SK-N-SH (cell line): ENCODE measurements around the gene TEX19. TPM values are rescaled to one million over a fixed set of nuclear protein-coding genes. Genes with fewer than 3 reads are reported as not detected.

Source experiments
- CTCF ChIA-PET: fragments of 300-600, 350-600 bp; formaldehyde crosslinking; extraction: SDS; loops from one replicate; lab custom pipeline; 2021; lab: Yijun Ruan, JAX
- POLR2A ChIA-PET: fragments of 350-600 bp; sonication (Branson Sonifier 250); formaldehyde crosslinking; extraction: SDS; loops from one replicate; lab custom pipeline; 2020; ENCODE audit warnings: antibody characterized with exemption, inconsistent platforms; lab: Yijun Ruan, JAX
- DNase-seq: peaks from one replicate; pipeline ENCODE4 v3.0.0; 2012
- H2AFZ ChIP-seq: fragments of 200-600 bp; sonication (generic); 2 replicates; pipeline ENCODE4 v1.8.1; 2016; ENCODE audit warnings: antibody characterized with exemption, mild to moderate bottlenecking, low read depth
- H3F3A ChIP-seq: fragments of 200-600 bp; sonication (generic); replicated peaks from 2 replicates; pipeline ENCODE3; 2016; ENCODE audit warnings: antibody characterized with exemption, mild to moderate bottlenecking; ENCODE audit not compliant: insufficient read depth
- H3K27ac ChIP-seq, 2 experiments: fragments of 200-500 bp in 1 of 2; fragments of 200-600 bp in 1 of 2; sonication (Bioruptor generic) in 1 of 2; sonication (generic), shearing (Covaris generic) in 1 of 2; 2 replicates each; pipeline versions ENCODE4 v1.5.1 to v1.6.1; 2014 to 2016; ENCODE audit warnings: low read depth in 2 of 2, inconsistent platforms in 1 of 2, low read length in 1 of 2, mild to moderate bottlenecking in 1 of 2, mixed read lengths in 1 of 2
- H3K27me3 ChIP-seq: fragments of 200-600 bp; sonication (generic), shearing (Covaris generic); 2 replicates; pipeline ENCODE4 v1.6.1; 2016; ENCODE audit warnings: mixed run types; ENCODE audit not compliant: insufficient read depth
- H3K36me3 ChIP-seq, 2 experiments: fragments of 200-500 bp in 1 of 2; fragments of 200-600 bp in 1 of 2; sonication (Bioruptor generic) in 1 of 2; sonication (generic) in 1 of 2; replicated peaks in 1 of 2; 2 replicates each; pipeline versions ENCODE3 to v1.5.1; 2014 to 2016; ENCODE audit warnings: low read length in 1 of 2, mild to moderate bottlenecking in 1 of 2; ENCODE audit not compliant: insufficient read depth in 2 of 2, control insufficient read depth in 1 of 2
- H3K4me1 ChIP-seq, 2 experiments: fragments of 200-500 bp in 1 of 2; fragments of 200-600 bp in 1 of 2; sonication (Bioruptor generic) in 1 of 2; sonication (generic), shearing (Covaris generic) in 1 of 2; 2 replicates each; pipeline versions ENCODE4 v1.5.1 to v1.6.1; 2014 to 2016; ENCODE audit warnings: low read depth in 1 of 2, low read length in 1 of 2, mixed run types in 1 of 2; ENCODE audit not compliant: insufficient read depth in 2 of 2, control insufficient read depth in 1 of 2
- H3K4me2 ChIP-seq: fragments of 200-600 bp; sonication (generic), shearing (Covaris generic); 2 replicates; pipeline ENCODE4 v1.6.1; 2017; ENCODE audit warnings: mixed run types
- H3K4me3 ChIP-seq, 2 experiments: fragments of 200-500 bp in 1 of 2; fragments of 200-600 bp in 1 of 2; sonication (Bioruptor generic) in 1 of 2; sonication (generic), shearing (Covaris generic) in 1 of 2; 2 replicates each; pipeline versions ENCODE4 v1.5.1 to v1.8.1; 2014 to 2016; ENCODE audit warnings: low read depth in 2 of 2, inconsistent platforms in 1 of 2, low read length in 1 of 2, mild to moderate bottlenecking in 1 of 2, mixed read lengths in 1 of 2, moderate library complexity in 1 of 2
- H3K79me2 ChIP-seq: fragments of 200-600 bp; sonication (generic); 2 replicates; pipeline ENCODE4 v1.8.1; 2017; ENCODE audit warnings: mild to moderate bottlenecking; ENCODE audit not compliant: insufficient read depth
- H3K9ac ChIP-seq: fragments of 200-600 bp; sonication (generic); 2 replicates; pipeline ENCODE4 v1.6.1; 2017; ENCODE audit warnings: mixed run types
- H3K9me2 ChIP-seq: fragments of 200-600 bp; sonication (generic); 2 replicates; pipeline ENCODE4 v1.6.1; 2017; ENCODE audit warnings: mixed run types
- H3K9me3 ChIP-seq: fragments of 200-600 bp; sonication (generic); 2 replicates; pipeline ENCODE4 v1.6.1; 2017; ENCODE audit warnings: mixed run types, mild to moderate bottlenecking, moderate library complexity
- H4K20me1 ChIP-seq: fragments of 200-600 bp; sonication (generic); 2 replicates; pipeline ENCODE4 v1.6.1; 2017; ENCODE audit warnings: mild to moderate bottlenecking, mixed run types; ENCODE audit not compliant: insufficient read depth
- ELF1 ChIP-seq: IDR thresholded peaks from 2 replicates; pipeline ENCODE4 v1.4.0; 2012
- FOXJ3 ChIP-seq: sonication (generic); formaldehyde crosslinking; IDR thresholded peaks from 2 replicates; pipeline ENCODE4 v1.5.1; 2020; ENCODE audit warnings: mild to moderate bottlenecking, missing genetic modification reagents
- GATA2 ChIP-seq: sonication (generic); formaldehyde crosslinking; IDR thresholded peaks from 2 replicates; pipeline ENCODE4 v1.5.0; 2020; ENCODE audit warnings: mild to moderate bottlenecking, missing genetic modification reagents
- JUND ChIP-seq: IDR thresholded peaks from 2 replicates; pipeline ENCODE4 v1.4.0; 2012
- MXI1 ChIP-seq: IDR thresholded peaks from 2 replicates; pipeline ENCODE4 v1.6.1; 2012; ENCODE audit warnings: mild to moderate bottlenecking, low read depth, low read length, improper control_type of control experiment
- RAD21 ChIP-seq: IDR thresholded peaks from 2 replicates; pipeline ENCODE4 v1.6.1; 2012; ENCODE audit warnings: mild to moderate bottlenecking, low read length
- SMC3 ChIP-seq: IDR thresholded peaks from 2 replicates; pipeline ENCODE4 v1.6.1; 2012; ENCODE audit warnings: low read depth, low read length, improper control_type of control experiment
- TAF1 ChIP-seq: IDR thresholded peaks from 2 replicates; pipeline ENCODE4 v1.6.1; 2012; ENCODE audit warnings: low read depth, mild to moderate bottlenecking, low read length, moderate library complexity, borderline replicate concordance
- YY1 ChIP-seq: IDR thresholded peaks from 2 replicates; pipeline ENCODE4 v1.4.0; 2012; ENCODE audit warnings: low read depth, mild to moderate bottlenecking
- WGBS: methylation state at CpG from one replicate; pipeline ENCODE4 v1.1.6; 2017; ENCODE audit warnings: low lambda C conversion rate; 5-methylcytosine and 5-hydroxymethylcytosine counted together
- polyA plus RNA-seq, 3 experiments: library from polyadenylated mRNA; depleted of rRNA; stranded (reverse); fragments of >200 nt; gene quantifications; 2 replicates each; pipeline ENCODE4 v1.2.3, GENCODE V29; 2012
- TF ChIP-seq, protein P1 (sequence below): fragments of 200-600 bp; sonication (generic); IDR thresholded peaks from 2 replicates; pipeline ENCODE4 v1.6.1; 2017; ENCODE audit warnings: antibody characterized with exemption, mild to moderate bottlenecking, moderate library complexity
- TF ChIP-seq, protein P2 (sequence below): IDR thresholded peaks from 2 replicates; pipeline ENCODE4 v1.4.0; 2012; ENCODE audit warnings: low read depth, borderline replicate concordance
- TF ChIP-seq, protein P3 (sequence below): IDR thresholded peaks from 2 replicates; pipeline ENCODE4; 2012
- TF ChIP-seq, protein P4 (sequence below): fragments of 150-350 bp; IDR thresholded peaks from 2 replicates; pipeline ENCODE4 v1.6.1; 2016; ENCODE audit warnings: mild to moderate bottlenecking, low read depth, low read length

Gene TEX19
- polyA plus RNA-seq, 1 of the 3 experiments (the other 2 are of a cell fraction), result 0.10 TPM

DNA sequence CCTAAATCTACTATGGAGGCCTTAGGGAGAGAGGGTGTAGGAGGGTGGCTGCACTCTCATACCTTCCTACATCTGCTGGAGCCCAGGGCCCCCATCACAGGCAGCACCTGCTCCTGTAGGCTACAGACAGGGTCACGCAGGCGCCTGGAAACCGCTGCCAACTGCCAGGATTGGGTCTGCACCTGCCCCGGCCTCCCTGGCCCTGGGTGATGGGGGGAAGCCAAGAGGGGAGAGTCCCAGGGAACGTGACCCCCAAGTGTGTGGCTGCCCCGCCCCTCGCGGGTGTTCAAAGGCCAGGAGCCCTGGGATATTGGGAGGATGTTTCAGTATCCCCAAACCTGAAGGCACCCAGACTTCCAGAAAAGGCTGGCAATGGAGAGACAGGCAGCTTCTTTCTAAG lies 5.6 kb upstream of the TEX19 start:
- Histone ChIP-seq H2AFZ (no peak overlapping the region), H3K4me1 (peaks cover 0 to 12% of the 10 kb centered on the region in 2 experiments; a peak in 1 of 4 replicates), H3K9me3 (no peaks in the 10 kb centered on the region), H3K27ac (no peak overlapping the region), H3K27me3 (no peaks in the 10 kb centered on the region; the same call in 1 of the 2 replicates), H3K9me2 (no peaks in the 10 kb centered on the region), H3F3A (peaks cover 5% of the 10 kb centered on the region), H3K9ac (no peak overlapping the region), H3K79me2 (no peaks in the 10 kb centered on the region), H4K20me1 (no peaks in the 10 kb centered on the region), H3K36me3 (no peaks in the 10 kb centered on the region), H3K4me3 (no peak overlapping the region), H3K4me2 (no peak overlapping the region)
- TF ChIP-seq FOXJ3 (CRISPR knock-in tag) (no peak), ELF1 (no peak), SMC3 (no peak)
- 82% methylated on average over 7 of the region's 8 CpGs for WGBS
- CTCF ChIA-PET, result interaction anchor here (0.7 to 5.8 kb wide), 9 partner anchors 15 to 205 kb away, joined by 3 to 124 read pairs (median 5); partner anchors contain the start of genes HEXD, OGFOD3 and SECTM1
- no peak for DNase-seq
- POLR2A ChIA-PET, result no interaction called here

DNA sequence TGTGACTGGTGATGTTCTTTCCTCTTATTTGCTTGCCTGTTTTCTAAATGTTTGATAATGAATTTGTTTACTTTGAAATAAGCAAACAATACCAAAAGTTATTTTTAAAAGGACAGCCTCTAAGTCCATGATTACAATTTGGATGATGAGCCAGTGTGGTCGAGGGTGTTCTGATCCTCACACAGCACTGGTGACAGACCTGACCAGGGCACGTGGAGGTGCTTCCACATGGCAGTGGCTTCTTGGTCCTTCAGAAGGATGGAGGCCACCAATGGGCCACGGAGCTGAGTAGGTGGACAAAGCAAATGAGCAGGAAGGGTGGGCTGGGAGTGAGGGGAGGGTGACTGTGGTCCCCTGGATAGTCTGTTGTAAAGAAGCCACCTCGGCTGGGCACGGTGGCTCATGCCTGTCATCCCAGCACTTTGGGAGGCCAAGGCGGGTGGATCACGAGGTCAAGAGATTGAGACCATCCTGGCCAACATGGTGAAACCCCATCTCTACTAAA lies 4.2 kb upstream of the TEX19 start:
- WGBS, result 71% methylated on average over 7 of the region's 7 CpGs

DNA sequence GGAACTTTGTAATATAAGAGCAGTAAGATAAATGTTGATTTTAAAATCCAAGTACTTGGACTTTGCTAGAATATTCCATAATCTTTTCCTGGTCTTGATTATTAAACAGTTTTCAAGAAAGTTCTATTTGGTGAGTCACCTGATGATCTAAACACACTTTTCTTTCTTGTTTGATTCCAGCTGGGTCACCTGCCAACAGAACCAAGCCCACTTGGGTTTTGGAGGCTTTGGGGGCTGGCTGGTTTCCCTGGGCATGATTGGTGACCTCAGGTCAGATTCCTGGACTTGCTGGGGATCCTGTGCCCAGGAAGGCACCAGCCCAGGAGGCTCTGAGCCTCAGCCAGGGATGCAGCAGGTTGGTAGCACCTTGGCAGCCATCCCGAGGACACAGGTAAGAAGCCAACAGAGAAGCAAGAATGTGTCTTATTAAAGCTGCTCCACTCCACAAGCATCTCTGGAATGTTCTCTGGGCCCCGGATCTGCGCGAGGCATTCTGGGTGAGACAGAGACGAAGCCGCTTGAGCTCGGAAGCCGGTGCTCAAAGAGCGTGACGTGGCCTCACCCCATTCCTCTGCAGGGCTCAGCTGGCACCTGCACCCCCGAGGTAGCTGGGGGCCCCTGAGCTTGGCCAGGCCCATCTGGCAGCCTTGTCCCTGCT lies 3.1 kb upstream of the TEX19 start:
- Histone ChIP-seq H3K4me2 (no peak overlapping the region), H3K9me2 (no peaks in the 10 kb centered on the region), H2AFZ (no peak overlapping the region), H3K9ac (no peak overlapping the region), H3K4me1 (peaks cover 0 to 16% of the 10 kb centered on the region in 2 experiments; a peak in 1 of 4 replicates), H3K27ac (no peak overlapping the region), H3K79me2 (no peaks in the 10 kb centered on the region), H3K9me3 (no peaks in the 10 kb centered on the region), H4K20me1 (no peaks in the 10 kb centered on the region), H3K36me3 (no peaks in the 10 kb centered on the region), H3K27me3 (no peaks in the 10 kb centered on the region; the same call in 1 of the 2 replicates), H3K4me3 (no peak overlapping the region), H3F3A (peaks cover 9% of the 10 kb centered on the region)
- ChIA-PET POLR2A (interaction anchor here (1.5 kb wide), 1 partner anchor 14 kb away, joined by 3 read pairs; no protein-coding TSS in a partner anchor), CTCF (interaction anchor here (0.7 to 5.5 kb wide), 6 partner anchors 10 to 198 kb away, joined by 3 to 76 read pairs (median 12); partner anchors contain the start of gene HEXD)
- 77% methylated on average over 10 of the region's 11 CpGs for WGBS
- DNase-seq, result no peak
- TF ChIP-seq GATA2 (no peak), SMC3 (no peak), MXI1 (no peak), TAF1 (no peak), JUND (no peak), ELF1 (no peak)
- TF ChIP-seq, protein P1, sequence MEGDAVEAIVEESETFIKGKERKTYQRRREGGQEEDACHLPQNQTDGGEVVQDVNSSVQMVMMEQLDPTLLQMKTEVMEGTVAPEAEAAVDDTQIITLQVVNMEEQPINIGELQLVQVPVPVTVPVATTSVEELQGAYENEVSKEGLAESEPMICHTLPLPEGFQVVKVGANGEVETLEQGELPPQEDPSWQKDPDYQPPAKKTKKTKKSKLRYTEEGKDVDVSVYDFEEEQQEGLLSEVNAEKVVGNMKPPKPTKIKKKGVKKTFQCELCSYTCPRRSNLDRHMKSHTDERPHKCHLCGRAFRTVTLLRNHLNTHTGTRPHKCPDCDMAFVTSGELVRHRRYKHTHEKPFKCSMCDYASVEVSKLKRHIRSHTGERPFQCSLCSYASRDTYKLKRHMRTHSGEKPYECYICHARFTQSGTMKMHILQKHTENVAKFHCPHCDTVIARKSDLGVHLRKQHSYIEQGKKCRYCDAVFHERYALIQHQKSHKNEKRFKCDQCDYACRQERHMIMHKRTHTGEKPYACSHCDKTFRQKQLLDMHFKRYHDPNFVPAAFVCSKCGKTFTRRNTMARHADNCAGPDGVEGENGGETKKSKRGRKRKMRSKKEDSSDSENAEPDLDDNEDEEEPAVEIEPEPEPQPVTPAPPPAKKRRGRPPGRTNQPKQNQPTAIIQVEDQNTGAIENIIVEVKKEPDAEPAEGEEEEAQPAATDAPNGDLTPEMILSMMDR, result no peak
- TF ChIP-seq, protein P2, sequence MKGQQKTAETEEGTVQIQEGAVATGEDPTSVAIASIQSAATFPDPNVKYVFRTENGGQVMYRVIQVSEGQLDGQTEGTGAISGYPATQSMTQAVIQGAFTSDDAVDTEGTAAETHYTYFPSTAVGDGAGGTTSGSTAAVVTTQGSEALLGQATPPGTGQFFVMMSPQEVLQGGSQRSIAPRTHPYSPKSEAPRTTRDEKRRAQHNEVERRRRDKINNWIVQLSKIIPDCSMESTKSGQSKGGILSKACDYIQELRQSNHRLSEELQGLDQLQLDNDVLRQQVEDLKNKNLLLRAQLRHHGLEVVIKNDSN, result no peak
- TF ChIP-seq, protein P3, sequence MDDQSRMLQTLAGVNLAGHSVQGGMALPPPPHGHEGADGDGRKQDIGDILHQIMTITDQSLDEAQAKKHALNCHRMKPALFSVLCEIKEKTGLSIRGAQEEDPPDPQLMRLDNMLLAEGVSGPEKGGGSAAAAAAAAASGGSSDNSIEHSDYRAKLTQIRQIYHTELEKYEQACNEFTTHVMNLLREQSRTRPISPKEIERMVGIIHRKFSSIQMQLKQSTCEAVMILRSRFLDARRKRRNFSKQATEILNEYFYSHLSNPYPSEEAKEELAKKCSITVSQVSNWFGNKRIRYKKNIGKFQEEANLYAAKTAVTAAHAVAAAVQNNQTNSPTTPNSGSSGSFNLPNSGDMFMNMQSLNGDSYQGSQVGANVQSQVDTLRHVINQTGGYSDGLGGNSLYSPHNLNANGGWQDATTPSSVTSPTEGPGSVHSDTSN, result no peak
- TF ChIP-seq, protein P4, sequence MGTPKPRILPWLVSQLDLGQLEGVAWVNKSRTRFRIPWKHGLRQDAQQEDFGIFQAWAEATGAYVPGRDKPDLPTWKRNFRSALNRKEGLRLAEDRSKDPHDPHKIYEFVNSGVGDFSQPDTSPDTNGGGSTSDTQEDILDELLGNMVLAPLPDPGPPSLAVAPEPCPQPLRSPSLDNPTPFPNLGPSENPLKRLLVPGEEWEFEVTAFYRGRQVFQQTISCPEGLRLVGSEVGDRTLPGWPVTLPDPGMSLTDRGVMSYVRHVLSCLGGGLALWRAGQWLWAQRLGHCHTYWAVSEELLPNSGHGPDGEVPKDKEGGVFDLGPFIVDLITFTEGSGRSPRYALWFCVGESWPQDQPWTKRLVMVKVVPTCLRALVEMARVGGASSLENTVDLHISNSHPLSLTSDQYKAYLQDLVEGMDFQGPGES, result no peak

More for the DNA sequence above, 4.2 kb upstream of the TEX19 start:
- Histone ChIP-seq H3K79me2 (no peaks in the 10 kb centered on the region), H3K36me3 (no peaks in the 10 kb centered on the region), H2AFZ (no peak overlapping the region), H3K4me1 (peaks cover 0 to 16% of the 10 kb centered on the region in 2 experiments; a peak in 1 of 4 replicates), H3K9ac (no peak overlapping the region), H4K20me1 (no peaks in the 10 kb centered on the region), H3K27ac (no peak overlapping the region), H3K9me3 (no peaks in the 10 kb centered on the region), H3K4me3 (no peak overlapping the region), H3K4me2 (no peak overlapping the region), H3K9me2 (no peaks in the 10 kb centered on the region), H3F3A (peaks cover 9% of the 10 kb centered on the region), H3K27me3 (no peaks in the 10 kb centered on the region; the same call in none of the 2 replicates)
- DNase-seq, result no peak
- TF ChIP-seq YY1, result no peak
- TF ChIP-seq RAD21, result no peak
- TF ChIP-seq, protein P4, result no peak
- CTCF ChIA-PET, result interaction anchor here (1.4 to 5.5 kb wide), 4 partner anchors 11 to 197 kb away, joined by 3 to 76 read pairs (median 8); partner anchors contain the start of gene HEXD
- POLR2A ChIA-PET, result no interaction called here
